HG03354 (cell line): ENCODE data around the gene GRIP1.
A peak's percentile ranks its signal among the peaks of the same experiment; 100 is the strongest.

ENCODE experiments used
- ATAC-seq: cut with Tn5 transposase; IDR thresholded peaks from one replicate; pipeline ENCODE4 v1.9.1; 2021; ENCODE audit warnings: mild to moderate bottlenecking; ENCODE audit not compliant: unreplicated experiment, poor library complexity, severe bottlenecking

Gene GRIP1

DNA sequence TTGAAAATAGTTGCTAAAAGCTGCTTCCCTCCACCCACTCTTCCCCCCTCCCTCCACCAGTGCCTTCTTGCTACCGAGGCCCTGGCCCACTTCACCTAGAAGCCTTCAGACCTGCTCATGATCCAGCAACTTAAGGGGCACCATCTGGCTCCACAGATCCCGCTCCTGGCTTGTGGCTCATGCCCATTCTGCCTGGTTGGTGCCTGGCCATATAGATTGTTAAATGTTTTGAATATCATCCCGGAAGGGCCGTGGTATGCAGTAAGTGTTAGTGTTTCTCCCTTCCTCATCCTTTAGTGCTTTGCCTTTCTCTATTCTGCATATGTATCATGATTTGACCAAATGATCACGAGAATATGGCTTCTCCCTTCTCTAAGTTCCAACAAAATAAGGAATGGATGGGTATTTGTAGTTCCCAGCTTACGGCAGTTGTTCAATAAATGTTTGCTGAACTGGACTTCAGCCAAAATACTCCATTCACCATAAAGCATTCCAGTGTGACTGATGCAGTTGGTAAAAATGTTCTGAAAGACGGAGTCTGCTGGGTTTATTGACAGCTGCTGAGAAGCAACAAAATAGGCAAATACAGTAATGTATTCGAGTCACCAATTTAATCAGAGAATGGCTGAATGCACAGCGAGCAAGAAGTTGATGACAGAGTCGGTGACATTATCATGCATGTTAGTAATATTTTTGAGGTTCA, 30.7 kb downstream of the GRIP1 start:
- no peak for ATAC-seq

DNA sequence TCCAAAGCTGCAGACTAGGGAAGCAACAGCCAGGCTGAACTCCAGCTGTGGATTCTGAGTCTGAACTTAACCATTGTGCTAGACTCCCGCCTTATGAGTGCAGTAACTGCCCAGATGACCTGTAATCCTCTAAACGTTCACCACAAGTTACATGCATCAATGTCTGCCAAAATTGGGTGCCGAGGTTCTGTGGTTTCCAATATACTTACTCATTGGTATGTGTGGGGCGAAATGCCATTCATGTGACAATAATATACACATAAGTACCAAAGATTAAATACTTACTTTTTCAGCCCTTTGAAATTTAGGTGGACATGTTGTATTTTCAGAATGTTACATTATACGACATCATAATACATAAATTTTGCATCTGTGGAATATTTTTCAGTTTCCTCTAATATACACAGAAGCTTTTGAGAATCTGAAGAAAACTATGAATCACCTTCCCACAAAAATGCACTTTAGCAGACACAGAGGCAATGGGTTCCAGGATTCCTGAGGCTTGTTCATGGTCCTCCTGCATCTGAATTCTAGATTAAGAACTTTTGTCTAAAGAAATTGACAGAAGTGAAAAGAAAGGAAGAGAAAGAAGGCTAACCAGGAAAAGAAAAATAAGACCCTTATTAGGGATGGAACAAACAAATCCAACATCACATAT, 31.7 kb downstream of the GRIP1 start:
- no peak for ATAC-seq

GRCh38 chr12:66644151-66644550, 34.7 kb downstream of the GRIP1 start:
- no peak for ATAC-seq

DNA sequence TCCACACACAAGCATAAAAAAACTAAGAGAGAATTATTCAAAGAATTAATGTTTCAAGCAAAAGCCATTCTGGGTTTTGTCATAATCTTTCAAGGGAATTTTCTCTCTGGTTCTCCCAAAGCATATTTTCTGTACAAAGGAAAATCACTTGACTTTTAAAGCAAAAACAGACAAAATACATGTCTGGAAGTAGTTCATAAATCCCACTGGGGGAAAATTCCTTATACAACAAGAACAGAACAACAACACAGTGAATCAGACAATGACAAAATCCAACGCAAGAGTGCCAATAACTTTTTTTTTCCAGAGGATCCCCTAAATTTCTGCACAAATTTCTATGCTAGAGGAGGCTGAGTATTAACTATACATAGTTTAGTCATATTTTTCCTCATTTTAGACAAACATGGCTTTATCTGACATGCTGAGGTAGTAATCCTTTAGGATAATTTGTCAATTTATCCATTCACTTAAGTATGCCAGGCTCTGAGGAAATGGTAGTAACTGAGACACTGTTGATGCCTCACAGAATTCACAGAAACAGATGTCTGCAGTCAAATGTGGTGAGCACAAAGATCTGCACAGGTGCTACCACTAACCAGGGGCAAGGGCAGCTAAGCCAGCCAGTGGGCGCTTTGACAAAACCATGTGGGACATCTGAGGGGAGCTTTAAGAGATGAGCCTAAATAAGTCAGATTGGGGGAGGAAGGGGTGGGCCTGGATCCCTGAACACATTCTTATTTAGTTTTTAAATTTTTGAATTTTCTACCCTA, 38.0 kb downstream of the GRIP1 start:
- ATAC-seq: no peak

- no peak for ATAC-seq
Measured at GRCh38 chr12:66638666-66639065, 40.2 kb downstream of the GRIP1 start.

- ATAC-seq: no peak
Measured at GRCh38 chr12:66637699-66638301, 41.1 kb downstream of the GRIP1 start.

- no peak for ATAC-seq
Measured at GRCh38 chr12:66636771-66637170, 42.1 kb downstream of the GRIP1 start.

GRCh38 chr12:66633676-66634075, 45.2 kb downstream of the GRIP1 start:
- ATAC-seq: no peak

DNA sequence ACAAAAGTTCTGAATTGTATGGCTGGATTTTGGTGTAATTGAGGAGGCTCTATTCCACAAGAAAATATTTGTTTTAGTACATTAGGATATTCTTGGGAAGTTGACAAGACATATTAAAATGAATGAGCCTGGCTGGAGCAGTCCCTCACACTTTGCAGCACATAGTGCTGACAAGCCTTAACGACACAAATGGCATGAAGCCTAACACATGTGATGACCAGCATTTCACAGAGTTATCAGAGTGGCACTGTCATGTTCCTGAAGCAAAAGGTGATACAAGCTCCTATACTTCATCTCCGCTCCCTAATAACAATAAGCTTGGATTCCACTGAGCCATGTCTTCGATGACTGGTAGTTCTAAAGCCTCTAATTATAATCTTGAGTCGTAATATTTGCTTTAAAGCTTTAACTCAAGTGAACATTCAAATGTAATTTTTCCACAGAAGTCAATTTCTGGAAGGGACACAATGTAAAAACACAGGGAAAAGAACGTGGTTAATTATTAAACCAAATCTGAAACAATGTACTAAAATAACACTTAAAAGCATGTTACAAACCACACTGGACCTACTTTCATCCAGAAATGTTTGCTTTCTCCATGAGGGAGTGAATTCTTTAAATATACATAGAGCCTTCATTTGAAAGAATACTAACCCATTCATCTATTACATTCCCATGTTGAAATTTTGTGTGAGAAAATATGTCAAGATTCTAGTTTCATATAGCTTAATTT, 49.6 kb downstream of the GRIP1 start:
- no peak for ATAC-seq

DNA sequence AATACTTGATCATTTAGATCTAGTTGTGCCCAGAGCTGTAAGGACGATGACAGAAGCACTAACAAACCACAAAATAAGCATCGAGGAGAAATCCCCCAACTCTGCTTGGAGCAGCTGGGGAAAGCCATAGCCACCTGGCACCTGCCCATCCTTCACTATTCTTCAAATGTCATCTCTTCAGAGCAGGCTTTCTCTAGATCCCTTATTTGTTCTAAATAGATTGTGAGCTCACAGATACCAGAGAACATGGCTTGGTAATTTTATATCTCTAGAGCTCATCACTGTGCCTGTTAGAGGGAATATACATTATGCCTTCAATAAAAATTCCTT, 50.9 kb downstream of the GRIP1 start:
- no peak for ATAC-seq

- no peak for ATAC-seq
Measured at GRCh38 chr12:66627270-66627987, 51.4 kb downstream of the GRIP1 start.

DNA sequence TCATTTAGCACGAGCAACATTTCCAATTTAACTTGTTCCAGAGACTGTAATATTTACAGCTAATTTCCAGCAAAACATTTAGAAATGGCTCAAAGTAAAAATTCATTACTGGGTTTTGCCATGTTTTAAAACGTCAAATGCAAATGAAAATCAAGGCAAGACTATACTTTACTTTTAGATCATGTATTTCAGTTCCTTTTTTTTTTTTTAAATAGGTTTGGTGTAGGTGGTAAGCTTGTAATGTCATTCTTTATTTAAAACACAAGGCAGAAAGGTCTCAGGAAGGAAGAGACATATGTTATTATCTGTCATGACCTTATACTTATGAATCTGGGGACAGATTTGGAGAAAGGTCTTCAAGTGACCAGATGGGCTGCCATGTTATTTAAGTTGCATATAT, 54.1 kb downstream of the GRIP1 start:
- ATAC-seq: peak; percentile 44

DNA sequence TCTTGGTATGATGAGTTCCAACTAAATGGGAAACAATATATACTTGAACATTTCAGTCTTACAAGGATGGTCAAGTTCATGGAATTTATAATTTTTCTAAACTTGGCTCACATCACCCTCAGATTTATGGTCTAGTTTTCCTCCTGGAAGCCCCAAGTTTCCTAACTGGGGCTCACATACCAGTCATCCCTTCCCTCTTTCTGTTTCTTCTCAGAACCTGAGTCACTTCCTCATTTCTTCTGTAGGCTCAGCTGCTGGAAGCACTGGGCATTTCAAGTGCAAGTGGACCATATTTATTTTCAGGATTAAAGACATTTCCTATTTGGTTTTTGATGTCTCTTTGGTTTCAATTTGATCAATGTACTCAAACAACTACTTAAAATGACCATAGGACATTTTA, 55.4 kb downstream of the GRIP1 start:
- no peak for ATAC-seq

DNA sequence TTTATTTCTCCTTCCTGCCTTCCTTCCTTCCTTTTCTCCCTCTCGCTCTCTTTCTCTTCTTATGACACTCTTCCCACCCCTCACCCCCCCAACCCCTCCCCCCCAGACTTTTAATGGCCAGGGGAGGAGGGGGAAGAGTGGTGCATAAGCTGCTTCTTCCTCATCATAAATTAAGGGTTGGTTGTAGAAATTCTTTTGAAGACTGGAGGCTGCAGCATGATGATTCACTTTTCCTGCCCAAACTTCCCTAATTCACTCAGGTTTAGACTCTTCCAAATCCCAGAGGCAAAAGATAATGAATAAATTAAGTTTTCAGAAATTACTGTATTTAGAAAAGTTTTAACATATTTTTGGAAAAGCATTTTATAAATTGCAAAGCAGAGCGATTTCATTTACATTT, 58.2 kb downstream of the GRIP1 start:
- ATAC-seq: no peak

GRCh38 chr12:66620026-66620425, 58.9 kb downstream of the GRIP1 start:
- ATAC-seq: no peak

GRCh38 chr12:66617991-66618390, 60.9 kb downstream of the GRIP1 start:
- no peak for ATAC-seq

- ATAC-seq: no peak
Measured at GRCh38 chr12:66612090-66612775, 66.6 kb downstream of the GRIP1 start.

GRCh38 chr12:66607147-66607546, 71.7 kb downstream of the GRIP1 start:
- no peak for ATAC-seq

- no peak for ATAC-seq
Measured at GRCh38 chr12:66605293-66605692, 73.6 kb downstream of the GRIP1 start.
